GM18499 (cell line): ENCODE measurements around the gene TMEM235.

ENCODE experiments used
- ATAC-seq: cut with Tn5 transposase; IDR thresholded peaks from one replicate; pipeline ENCODE4 v1.9.1; 2021; ENCODE audit warnings: moderate number of reproducible peaks; ENCODE audit not compliant: insufficient read depth, unreplicated experiment

Gene TMEM235

DNA sequence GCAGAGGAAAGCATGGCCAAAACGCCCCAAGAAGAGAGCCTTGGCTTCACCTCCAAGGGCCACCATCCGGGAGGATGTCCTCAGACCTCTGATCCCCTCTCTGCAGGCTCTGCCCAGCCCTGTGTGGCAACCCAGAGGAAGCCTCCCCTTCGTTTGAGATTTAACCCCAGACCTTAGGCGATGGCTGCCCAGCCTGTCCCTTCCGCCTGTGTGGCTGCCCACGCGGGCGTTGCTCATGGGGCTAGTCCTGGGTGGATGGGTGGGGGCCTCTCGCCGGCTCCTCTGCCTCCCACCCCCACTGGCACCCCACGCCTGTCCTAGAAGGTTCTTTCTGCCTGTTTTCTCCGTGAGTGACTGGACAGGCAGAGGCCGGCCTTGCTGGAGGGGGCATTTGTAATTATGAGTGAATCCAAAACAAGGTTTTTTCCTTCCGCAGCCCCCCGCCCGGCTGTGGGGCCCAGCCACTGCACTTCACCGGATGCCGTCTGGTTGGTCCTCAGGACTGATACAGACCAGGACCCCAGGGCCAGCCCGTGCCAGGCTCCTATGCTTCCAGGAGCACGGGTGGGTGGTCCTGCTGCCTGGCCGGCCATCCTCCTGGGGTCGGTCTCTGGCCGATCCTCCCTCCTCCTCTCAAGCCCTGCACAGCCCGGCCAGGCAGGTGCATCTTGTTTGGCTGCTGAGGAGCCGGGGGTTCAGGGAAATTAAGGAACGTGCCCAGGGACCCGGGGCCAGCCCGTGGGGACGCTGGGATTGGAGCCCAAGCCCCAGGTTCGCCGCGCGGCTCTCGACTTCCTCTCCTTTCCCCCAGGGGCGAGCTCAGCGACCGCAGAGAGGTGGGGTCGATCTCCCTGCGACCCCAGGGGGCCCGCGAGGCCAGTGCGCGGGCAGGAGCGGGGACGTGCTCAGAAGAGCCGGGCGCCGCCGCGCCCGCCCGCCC, at the start of gene TMEM235:
TSS of gene TMEM235 (plus strand) at position 636 of the 940 bp plus-strand sequence. CDS start 393 bp downstream, outside the sequence.
- ATAC-seq: no peak

DNA sequence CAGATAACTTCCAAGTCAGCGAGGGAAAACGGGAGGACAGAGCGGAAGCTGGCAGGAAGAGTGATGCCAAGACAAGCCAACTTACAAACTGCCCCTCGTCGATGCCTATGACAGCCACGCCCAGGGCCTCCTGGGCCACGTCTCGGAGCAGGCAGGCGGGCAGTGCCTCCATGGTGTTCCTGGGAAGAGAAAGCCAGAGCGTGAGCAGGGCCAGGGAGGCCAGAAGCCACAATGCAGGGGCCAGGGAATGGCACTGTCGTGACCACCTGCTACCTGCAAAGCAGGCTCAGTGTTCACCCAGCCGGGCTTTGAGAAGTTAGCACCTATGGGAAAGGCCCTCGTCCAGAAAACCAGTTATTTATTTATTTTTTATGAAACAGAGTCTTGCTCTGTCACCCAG, 48.9 kb upstream of the TMEM235 start:
- ATAC-seq: no peak

DNA sequence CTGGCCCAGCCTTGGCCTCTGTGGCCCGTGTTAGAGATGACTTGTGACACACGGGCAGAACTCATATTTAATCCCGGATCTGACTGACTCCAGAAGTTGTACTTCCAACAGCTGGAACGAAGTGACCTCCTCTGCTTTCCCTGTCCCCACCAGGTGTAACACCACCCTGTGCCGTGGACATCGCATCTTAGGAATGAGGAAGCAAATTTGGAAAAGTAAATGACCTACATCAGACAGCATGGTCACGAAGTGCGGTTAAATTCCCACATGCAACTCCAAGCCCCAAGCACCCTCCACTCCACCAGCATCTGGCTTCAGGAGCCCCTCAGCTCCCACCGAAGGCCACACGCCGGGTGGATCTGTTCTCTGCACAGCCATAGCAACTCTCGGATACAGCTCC, 47.5 kb upstream of the TMEM235 start:
- no peak for ATAC-seq

DNA sequence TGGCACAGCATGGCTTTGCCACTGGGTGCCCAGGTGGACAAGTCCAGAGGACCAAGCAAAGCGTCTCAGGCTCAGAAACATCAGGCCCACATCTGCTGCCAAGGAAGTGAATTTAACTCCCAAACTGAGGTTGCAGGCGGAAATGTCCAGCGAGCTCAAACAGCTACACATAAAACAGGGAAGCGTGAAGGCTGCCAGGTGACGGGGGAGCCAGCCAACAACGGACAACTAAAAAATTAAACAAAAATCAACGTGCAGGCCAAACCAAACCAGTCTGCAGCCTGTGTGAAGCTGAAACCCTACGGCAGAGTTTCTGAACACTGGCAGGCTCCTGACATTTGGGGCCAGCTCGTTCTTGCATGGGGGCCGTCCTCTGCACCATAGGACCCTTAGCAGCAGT, 47.1 kb upstream of the TMEM235 start:
- ATAC-seq: no peak

DNA sequence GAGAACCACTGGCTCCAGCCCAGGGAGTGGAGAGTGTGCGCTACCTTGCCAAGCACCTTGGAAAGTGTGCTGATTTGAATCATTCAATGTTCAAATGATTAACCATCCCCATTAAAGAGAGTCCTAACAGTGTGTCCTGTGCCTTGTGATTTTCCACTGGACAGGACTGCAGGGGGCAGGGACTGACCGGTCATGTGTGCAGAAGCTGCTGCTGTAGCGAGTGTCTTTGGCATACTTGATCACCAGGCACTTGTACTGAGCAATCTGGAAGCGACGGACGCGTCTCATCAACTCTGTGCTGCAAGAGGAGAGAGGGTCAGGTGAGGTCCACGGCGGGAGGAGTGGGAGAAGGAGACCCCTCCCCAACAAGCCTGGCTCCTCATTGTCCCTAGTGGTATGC, 46.6 kb upstream of the TMEM235 start:
- no peak for ATAC-seq

DNA sequence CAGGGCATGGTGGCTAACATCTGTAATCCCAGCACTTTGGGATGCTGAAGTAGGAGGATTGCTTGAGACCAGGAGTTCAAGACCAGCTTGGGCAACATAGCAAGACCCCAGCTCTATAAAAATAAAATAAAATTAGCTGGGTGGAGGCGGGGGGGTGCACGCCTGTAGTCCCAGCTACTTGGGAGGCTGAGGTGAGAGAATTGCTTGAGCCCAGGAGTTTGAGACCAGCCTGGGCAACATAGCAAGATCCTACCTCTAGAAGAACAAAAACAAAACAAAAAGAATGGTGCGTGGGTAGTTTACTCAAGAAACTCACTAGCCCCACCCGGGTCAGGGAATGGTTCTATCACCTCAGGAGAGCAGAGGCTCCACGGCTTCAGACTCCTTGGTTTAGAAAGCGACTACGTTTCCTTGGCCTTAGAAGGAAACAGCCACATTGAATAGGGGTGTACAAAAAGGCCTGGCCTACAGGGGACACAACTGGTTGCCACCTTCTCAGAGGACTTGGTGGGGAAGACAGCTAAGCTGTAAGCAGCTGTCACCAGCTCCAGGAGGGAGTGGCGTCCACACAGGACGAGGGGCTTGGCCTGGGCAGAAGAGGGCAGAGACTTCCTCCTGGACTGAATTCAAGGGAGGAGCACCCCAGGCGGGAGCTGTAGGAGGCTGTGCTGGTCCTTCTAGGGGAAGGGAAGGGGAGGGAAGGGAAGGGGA, 45.3 kb upstream of the TMEM235 start:
- ATAC-seq: no peak

DNA sequence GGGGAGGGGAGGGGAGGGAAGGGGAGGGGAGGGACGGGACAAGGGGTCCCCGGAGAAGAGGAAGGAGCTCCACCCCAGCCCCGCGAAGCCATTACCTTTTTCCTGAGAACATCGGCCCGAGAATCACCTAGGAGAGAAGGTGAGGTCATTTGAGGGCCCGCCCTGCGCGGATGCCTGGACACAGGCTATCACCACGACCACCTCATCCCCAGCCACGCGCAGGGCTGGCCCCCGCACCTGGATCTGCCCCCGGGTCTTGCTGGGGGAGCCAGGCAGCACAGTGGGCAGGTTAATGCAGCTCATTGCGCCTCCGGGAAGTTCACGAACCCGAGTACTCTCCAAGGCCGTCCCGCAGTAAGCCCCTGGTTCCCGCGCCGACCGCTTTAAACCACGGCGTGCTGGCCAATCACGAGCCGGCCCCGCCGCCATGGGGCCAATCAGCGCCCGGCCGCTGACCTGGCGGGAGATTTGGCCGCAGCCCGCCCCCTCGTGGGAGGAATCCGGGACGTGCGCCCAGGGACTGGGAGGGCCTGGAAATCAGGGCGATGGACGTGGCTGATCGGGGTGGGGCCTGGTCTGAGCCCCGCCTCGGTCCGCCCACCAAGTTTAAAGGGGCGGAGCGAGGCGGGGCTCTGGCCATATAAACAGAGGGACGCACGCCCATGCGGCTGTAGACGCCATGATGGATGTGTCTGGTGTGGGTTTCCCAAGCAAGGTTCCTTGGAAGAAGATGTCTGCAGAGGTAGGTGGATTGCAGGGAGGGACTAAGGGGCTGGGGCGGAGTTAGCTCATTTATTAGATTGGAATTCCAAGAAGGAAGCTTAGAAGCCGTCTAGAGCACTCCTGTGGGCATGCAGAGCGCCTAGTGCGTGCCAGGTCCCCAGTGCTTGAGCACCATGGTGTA, 44.5 kb upstream of the TMEM235 start, which contains the start of the genes AFMID and TK1:
TSS of gene AFMID (plus strand) at position 671 of the 904 bp plus-strand sequence. CDS start at position 680, 9 bp downstream.
TSS of gene TK1 (minus strand) at position 361 of the 904 bp plus-strand sequence. CDS start at position 303, 58 bp downstream.
- peak; percentile 75 for ATAC-seq

DNA sequence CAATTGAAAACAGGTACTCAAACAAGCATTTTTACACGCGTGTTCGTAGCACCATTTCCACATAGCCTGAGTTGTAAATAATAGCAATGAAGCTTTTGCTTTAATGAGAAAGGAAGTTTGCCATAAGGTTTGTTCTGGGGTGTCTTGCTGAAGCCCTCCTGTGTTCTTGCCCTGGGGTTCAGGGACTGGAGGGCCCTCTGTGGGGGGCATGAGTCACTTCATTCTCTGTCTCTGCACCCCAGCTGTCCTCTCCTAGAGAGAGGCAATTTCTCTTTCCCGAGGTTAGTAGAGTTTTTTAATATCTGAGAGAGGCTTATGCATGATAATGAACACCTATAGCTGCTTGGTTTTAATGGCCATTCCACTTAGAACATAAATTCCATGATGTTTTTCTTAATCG, 34.7 kb upstream of the TMEM235 start:
- ATAC-seq: no peak

DNA sequence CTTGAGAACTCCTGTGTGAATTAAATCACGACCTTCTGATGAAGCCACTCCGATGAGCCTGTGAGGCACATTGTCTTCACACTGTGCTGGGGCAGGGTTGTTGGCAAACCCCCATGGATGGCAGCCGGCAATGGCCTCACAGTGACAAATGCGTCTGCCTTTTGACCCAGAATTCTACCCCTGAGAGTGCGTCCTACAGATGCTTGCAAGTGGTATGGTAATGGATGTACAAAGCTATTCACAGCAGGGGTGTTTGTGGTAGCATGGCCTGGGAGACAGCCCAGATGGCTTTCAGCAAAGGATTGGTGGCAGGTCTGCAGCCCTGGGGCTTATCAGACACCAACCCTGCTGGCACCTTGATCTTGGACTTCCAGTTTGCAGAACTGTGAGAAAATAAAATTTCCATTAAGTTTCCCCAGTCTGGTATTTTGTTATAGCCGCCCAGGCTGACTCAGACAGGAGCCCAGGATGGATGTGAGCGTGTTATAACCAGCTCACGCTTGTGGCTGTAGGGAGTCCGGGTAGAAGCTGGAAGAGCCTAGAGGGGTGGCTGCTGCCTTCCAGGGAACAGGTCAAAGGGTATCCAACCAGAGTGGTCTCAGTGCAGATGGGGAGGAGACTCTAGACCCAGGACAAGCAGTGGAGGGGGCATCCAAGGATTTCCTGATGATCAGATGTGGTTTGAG, 34.1 kb upstream of the TMEM235 start:
- no peak for ATAC-seq

DNA sequence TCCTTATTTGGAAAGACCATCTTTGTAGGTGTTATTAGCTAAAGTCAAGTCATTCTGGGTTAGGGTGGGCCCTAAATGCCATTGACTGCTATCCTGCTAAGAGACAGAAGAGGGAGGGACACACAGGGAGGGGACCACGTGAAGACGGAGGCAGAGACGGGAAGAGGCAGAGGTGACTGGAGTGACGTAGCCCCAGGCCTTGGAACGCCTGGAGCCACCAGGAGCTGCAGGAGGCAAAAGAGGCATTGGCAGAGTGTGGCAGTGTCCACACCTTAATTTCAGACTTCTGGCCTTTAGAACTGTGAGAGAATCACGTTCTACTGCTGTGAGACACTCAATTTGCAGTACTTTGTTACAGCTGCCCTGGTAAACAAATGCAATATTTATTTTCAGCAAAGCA, 31.0 kb upstream of the TMEM235 start:
- no peak for ATAC-seq

DNA sequence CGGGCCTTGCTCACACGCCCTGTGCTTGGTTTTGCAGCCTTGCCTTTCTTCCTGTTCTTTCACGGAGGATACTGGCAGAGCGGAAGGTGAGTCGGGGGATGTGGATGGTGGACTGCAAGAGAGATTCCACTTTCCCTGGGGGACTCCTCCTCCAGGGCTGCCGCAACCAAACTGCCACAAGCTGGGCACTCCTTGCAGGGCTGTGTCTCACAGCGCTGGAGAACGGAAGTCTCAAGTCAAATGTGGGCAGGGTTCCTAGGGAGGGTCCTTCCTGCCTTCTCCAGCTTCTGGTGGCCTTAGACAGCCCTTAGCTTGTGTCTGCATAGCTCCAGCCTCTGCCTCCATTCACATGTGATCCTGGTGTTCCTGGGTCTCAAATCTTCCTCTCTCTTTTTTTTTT, 28.8 kb upstream of the TMEM235 start:
- no peak for ATAC-seq

DNA sequence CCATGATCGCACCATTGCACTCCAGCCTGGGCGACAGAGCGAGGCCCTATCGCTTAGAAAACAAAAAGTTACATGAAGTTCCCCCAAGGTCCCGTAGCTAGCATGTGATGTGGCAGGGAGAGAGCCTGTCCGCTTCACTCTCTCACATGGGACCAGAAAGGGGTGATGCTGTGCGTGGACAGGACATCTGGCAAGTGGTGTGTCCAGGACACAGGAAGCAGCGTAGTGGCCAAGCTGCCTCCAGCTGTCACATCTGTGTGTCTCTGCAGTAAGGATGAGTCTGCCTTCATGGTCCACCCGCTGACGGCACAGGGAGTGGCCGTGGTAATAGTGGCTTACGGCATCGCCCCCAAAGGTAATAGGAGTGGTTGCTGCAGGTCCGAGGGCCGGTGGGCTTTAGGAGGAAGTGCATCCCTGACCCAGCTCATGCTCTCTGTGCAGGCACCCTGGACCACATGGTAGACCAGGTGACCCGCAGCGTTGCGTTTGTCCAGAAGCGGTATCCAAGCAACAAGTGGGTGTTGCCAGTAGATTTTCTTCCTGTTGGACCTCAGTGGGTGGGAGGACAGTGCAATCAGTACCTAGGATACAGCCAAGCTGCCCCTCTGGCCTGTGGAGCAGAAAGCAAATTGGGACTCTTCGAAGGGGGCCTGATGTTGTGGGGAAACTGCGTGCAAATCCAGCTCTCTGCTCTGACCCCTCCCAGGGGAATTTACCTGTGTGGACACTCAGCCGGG, 26.9 kb upstream of the TMEM235 start:
- no peak for ATAC-seq

DNA sequence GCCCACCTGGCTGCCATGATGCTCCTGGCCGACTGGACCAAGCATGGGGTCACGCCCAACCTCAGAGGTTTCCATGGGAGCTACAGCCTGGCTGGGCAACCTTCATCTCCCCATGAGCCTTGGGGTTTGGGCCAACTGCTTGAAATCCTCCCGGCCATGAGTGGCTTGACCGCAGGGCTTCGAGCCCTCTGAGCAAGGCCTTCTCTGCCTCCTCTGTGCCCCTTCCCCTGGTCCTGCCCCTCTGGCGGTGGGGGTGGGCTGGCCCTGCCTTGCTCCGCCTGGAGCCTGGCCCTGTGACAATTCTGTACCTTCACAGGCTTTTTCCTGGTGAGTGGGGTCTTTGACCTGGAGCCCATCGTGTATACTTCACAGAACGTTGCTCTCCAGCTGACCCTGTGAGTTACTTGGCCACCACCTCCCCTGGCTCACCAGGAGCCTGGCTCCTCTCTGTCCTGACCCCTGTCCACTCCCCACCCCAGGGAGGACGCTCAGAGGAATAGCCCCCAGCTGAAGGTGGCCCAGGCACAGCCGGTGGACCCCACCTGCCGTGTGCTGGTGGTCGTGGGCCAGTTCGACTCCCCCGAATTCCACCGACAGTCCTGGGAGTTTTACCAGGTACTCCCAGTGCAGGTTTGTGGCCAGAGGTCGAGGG, 26.2 kb upstream of the TMEM235 start:
- ATAC-seq: no peak

DNA sequence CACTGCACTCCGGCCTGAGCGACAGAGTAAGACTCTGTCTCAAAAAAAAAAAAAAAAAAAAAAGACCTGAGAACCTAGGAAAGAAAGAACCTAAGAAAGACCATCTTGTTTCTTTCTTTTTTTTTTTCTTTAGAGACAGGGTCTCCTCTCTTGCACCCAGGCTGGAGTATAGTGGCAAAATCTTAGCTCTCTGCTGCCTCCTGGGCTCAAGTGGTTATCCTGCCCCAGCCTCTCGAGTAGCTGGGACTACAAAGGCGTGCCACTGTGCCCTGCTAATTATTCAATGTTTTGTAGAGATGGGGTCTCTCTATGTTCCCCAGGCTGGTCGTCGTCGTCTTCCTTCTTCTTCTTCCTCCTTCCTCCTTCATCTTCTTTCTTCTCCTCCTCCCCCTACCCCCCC, 25.1 kb upstream of the TMEM235 start:
- no peak for ATAC-seq

DNA sequence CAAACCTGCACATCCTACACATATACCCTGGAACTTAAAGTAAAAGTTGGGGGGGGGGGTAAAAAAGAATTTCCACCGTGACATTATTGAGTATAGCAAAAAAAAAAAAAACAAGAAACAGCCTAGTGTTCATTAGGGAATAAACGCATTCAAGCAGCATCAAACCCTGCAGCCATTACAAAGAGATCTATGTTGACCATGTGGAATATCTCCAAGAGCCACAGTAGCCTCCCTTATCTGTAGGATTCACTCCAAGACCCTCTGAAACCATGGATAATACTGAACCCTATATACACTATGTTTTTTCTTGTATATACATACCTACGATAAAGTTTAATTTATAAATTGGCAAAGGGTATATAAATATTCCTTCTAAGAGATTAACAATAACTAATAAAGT, 22.9 kb upstream of the TMEM235 start:
- ATAC-seq: no peak

DNA sequence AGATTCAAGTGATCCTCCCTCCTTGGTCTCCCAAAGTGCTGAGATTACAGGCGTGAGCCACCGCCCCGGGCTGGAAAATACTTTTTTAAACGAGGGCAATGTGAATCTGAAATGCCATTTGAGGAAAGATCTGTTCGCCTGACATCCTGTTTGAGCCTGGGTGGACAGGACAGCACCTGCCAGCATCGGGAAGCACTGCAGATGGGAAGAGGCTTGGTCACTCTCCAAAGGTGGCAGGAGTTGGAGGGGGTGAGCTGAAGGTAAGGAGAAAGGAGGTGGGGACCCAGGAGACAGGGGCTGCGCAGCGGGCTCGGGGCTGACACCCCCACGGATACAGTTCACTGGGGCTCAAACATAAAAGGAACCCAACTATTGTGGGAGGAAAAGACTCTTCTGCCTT, 21.3 kb upstream of the TMEM235 start:
- ATAC-seq: no peak

DNA sequence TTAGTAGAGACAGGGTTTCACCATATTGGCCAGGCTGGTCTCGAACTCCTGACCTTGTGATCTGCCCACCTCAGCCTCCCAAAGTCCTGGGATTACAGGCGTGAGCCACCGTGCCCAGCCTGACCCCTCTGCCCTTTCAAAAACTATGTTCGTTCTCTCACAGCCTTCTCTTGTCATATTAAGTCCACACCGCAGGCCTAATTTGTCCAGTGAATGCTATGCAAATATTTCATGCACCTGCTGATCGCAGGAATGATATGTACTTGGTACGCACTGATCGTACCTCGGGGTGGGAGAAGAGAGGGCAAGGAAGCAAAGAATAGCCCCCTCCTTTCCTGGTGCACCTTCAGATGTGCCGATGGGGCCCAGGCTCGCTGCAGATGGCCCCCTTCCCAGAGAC, 20.4 kb upstream of the TMEM235 start:
- ATAC-seq: no peak

DNA sequence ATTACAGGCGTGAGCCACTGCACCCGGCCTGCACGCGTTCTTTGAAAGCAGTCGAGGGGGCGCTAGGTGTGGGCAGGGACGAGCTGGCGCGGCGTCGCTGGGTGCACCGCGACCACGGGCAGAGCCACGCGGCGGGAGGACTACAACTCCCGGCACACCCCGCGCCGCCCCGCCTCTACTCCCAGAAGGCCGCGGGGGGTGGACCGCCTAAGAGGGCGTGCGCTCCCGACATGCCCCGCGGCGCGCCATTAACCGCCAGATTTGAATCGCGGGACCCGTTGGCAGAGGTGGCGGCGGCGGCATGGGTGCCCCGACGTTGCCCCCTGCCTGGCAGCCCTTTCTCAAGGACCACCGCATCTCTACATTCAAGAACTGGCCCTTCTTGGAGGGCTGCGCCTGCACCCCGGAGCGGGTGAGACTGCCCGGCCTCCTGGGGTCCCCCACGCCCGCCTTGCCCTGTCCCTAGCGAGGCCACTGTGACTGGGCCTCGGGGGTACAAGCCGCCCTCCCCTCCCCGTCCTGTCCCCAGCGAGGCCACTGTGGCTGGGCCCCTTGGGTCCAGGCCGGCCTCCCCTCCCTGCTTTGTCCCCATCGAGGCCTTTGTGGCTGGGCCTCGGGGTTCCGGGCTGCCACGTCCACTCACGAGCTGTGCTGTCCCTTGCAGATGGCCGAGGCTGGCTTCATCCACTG, 17.3 kb upstream of the TMEM235 start, which contains the start of gene BIRC5:
TSS of gene BIRC5 (plus strand) at position 238 of the 690 bp plus-strand sequence. CDS start at position 302, 64 bp downstream.
- no peak for ATAC-seq
